ENCODE data around the gene PPP2R5D. TPM values are rescaled to one million over a fixed set of nuclear protein-coding genes. Genes with fewer than 3 reads are reported as not detected.
A peak's percentile ranks its signal among the peaks of the same experiment; 100 is the strongest.
"Not testable (repeated sequence)": the region's sequence is repeated elsewhere in the genome, so short reads cannot be mapped to it uniquely, and the experiment has no call there.

The PPP2R5D gene
- polyA plus RNA-seq, 1 donor, result 72.5 TPM

DNA sequence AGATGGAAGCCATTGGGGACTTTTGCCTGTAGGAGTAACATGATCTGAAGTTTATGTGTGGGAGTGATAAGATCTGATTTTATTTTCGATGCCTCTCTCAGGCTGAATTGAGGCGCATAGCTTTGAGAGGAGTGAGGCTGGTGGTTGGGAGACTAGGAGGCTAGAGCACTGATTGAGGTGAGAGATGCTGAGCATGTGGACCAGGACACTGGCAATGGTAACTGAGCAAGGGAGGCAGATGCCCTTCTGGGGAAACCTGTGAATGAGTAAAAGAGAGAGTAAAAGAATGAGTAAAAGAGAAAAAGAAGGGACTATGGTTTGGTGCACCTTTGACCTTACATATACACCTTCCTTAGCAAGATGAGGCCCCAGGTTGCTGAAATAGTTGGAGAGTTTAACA, 40.1 kb downstream of the PPP2R5D start:
- no peak for DNase-seq

DNA sequence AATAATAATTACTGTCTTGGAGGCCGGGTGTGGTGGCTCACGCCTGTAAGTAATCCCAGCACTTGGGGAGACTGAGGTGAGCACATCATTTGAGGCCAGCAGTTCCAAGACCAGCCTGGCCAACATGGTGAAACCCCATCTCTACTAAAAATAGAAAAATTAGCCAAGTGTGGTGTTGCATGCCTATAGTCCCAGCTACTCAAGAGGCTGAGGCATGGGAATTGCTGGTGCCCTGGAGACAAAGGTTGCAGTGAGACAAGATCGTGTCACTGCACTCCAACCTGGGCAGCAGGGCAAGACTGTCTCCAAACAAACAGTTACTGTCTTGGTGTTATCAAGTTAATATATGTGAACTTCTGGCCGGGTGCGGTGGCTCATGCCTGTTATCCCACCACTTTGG, 42.0 kb downstream of the PPP2R5D start:
- no peak for DNase-seq

DNA sequence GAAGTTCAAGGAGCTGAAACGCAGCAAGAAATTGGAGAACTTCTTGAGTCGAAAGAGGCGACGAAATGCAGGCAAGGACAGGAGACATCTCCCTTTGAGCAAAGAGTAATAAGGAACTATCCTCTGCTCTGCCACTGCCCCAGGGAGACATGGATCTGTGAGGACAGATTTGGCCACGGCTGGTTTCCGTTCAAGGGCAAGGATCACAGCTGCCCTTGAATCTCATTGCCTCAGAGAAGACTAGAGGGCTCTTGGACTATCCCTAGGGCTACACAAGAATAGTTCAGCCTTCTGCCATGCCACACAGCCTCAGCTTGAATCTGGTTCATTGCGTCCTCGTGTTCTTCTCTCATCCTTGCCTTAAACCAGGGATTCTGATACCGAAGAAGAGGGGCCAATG, 44.8 kb downstream of the PPP2R5D start:
- DNase-seq, result no peak

DNA sequence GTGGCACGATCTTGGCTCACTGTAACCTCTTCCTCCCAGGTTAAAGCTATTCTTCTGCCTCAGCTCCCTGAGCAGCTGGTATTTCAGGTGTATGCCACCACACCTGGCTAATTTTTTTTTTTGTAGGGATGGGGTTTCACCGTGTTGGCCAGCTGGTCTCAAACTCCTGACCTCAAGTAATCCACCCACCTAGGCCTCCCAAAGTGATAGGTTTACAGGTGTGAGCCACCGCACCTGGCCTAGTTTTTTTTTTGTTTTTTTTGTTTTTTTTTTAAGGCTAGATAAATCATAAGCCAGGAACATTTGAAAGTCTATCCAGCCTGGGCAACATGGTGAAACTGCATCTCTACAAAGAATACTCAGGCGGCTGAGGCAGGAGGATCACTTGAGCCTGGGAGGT, 48.0 kb downstream of the PPP2R5D start:
- DNase-seq, result no peak

DNA sequence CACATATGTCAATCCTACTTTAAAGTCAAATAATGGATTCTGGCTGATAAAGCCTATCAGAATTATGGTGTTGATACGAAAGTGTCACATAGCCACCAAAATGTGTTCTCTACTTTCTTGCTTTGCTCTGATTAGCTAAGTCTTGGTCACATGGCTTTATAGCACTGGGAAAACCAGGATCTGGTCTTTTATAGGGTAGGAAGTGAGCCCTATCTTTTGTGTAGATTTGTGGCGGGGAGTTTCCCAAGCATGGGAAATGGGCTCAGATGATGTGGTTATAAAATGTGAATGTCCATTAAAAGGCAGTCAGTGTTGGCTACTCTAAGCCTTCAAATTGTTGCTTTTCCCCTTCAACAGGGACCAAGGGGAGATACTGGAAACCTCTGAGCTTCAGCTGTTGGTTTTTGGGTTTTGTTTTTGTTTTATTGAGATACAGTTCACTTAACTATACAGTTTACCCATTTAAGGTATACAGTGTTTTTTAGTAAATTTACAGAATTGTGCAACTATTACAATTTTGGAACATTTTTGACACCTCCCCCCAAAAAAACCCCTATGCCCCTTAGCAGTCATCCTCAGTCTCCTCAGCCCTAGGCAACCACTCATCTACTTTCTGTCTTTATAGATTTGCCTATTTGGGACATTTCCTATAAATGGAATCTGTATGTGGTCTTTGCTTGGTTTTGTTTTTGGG, 49.3 kb downstream of the PPP2R5D start:
- DNase-seq, result no peak

DNA sequence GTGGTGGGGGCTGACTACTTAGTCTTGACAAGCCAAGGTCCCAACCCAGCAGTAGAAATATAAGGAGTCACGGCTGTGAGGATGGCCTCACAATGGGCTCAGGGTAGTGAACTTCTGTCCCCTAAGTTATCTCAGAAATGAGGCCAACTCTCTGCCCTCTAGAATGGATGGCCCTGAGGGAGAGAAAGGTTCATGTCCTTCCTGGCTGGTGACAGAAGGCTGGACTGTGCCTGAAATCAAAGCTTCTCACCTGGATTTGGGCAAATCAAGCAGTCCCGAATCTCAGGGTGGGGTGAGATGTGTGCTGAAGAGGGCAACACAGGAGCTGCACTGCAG, 49.8 kb downstream of the PPP2R5D start:
- DNase-seq, result no peak

DNA sequence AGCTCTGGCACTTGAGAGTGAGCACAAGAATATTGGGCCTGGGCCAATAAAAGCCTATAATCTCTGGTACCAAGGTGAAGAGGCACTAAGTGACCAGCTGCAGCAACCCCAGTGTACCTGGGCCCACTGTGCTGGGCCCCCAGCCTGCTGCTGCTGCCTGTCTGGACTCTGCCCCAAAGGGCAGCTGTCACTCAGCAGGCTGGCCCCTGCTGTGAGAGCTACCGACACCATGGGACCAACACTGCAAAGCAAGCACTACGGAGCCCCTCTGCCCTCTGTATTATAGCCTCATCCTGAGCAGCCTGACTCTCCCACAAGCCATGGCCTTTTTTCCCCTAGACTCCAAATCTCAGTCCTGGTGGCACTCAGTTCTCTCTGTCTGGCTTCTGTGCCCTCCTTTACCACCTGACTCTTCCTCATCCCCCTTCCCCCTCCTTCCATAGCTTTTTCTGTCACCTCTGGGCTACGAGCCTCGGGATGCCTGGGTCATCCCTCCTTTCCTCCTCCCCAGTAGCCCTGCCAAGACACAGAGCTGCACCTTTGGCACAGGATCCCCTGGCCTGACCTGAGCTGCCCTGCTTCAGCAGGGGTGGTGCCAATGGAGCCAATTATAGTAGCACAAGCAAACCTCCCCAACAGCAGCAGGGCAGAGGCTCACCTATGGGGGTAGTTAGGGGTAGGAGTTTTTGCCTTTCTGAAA, 51.3 kb downstream of the PPP2R5D start:
- DNase-seq, result no peak

DNA sequence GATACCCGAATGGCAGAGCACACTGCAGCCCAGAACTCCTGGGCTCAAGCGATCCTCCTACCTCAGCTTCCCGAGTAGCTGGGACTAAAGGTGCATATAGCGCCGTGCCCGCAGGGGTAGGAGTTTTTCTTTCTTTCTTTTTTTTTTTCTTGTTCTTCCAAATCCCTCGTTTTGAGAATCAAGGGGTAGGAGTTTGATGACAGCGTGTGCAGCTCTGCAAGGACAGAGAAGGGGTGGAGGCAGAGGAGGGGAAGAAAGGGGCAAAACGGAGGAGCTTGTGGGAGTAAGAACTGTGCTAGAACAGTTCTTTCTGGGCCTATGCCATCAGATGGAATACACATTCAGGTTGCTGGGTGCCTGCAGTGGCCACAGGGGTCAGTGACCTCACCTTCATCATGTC, 52.3 kb downstream of the PPP2R5D start:
- DNase-seq, result no peak

DNA sequence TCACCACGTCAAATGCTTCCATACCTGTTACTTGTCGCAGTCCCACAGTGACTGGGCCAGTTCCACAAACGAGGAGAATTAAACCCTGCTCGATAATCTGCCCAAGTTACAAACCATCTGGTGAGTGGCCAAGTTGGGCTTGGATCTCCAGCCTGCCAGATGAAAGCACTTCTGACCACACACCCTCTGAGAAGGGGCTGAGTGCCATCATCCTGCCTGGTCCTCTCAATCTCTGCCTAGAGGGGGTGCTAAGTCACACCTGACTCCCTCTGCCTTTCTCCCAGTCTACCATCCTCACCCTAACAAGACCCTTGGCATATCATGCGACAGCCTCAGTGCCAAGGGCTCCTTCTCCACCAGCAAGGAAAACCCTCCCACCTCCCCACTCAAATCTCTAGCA, 52.8 kb downstream of the PPP2R5D start:
- no peak for DNase-seq

DNA sequence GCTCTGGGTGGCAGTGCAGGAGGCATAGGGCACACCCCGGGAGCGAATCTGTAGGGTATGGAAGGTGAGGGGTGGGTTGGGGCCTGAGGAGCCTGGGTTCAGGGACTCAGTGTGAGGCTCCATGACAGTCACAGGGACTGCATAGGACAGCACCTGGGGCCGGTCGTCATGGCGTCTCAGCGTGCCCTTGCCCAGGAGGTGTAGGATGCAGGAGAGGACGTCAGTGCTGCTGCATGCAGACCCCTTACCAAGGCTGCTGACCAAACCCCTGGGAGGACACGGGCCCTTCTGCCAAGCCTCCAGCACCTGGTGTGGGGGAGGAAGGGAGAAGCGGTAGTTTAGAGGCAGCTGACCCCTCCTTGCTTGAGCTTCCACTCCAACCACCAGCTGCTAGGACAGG, 53.3 kb downstream of the PPP2R5D start:
- no peak for DNase-seq

DNA sequence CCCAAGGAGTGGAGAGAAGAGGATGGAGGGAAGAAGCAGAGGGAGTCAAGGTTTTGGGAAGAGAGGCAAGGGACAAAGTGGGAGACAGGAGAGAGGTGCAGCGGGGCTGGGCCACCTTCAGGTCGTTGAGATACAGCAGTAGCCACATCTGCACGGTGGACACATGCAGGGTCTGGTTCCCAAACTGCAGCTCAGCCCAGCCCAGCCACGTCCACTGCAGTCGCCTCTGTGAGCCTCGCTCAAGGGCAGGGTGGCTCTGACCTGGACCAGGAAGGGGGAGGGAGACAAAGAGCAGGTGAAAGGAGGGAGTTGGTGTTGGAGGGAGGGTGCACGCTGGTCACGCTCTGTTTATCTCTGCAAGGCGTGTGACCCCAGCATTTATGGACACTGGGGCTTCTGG, 54.4 kb downstream of the PPP2R5D start:
- DNase-seq, result no peak

DNA sequence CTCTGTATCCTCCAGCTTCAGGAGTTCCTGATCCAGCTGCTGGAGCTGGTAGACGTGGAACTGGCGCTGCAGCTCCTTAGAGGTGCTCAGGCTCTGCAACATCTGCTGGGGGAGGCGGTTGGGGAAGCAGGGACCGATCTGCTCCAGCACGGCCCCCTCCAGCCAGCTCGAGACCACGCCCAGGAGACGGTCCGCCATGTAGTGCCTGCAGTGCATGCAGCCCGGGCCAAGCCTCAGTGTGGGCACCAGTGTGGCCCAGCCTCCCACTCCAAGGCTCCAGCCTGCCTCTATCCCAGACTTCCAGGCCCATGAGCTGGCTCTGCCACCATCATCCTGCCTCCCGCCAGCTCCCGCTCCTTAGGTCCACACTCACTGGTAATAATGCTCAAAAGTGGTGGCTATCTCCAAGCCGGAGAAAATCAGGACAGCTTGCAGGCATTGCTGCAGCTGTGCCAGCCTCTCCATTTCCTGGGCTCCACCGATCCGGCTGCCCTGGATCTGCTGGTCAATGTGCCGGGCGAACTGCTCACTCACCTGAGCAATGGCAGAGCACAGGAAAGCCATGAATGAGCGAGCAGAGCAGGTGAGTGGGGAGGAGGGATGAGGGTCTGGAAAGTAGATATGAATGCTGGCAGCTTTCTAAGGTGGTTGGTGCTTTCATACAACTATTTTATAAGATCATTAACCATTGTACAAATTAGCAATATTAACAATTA, 56.3 kb downstream of the PPP2R5D start:
- DNase-seq, result no peak

DNA sequence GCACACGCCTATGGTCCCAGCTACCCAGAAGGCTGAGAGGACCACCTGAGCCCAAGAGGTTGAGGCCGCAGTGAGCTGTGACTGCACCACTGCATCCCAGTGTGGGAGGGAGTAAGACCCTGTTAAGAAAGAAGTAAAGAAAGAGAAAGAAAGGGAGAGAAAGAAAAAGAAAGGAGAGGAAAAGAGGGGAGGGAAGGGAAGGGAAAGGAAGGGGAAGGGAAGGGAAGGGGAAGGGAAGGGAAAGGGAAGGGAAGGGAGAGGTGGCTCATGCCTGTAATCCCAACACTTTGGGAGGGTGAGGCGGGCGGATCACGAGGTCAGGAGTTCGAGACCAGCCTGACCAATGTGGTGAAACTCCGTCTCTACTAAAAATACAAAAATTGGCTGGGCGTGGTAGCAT, 57.1 kb downstream of the PPP2R5D start:
- DNase-seq, result not testable (repeated sequence)

DNA sequence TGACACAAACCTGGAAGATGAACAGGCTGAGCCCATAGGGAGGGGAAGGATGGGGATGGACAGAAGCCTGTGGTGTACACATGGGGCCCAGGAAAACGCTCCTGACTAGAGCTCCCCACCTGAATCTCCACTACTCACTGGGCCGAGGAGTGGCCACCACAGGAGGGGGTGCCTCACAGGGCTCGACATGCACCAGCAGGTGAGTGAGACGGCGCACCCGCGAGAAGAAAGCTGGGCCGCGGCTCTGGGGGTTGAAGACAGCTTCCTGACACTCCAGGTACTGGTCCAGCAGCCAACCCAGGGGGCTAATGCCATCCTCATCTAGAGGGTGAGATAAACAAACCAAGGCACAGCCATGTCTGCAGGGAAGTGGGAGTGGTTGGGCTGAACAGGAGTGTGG, 58.9 kb downstream of the PPP2R5D start:
- DNase-seq, result no peak

DNA sequence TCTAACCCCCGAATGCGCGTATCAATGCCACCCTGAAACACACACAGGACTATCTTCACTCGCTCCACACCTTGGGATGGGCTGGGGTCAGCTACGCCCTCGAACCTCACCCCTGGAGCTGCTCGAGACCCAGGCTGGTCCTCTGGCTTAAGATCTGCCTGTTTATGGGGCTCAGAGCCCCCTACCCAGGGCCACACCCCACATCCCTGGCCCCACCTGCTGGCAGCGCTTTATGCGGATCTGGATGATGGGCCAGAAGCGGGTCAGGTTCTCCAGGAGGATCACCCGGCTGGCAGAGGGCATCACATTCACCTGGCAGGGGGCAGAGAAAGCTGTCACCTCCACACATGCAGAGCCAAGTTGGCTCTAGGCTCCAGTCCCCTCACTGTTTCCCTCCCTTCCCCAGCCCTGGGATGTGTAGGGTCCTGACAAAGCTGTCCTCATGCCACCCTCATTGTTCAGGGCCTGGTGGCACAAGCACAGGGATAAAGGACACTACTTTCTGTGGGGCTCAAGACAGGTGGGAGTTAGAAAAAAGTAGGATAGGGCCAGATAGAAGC, 61.1 kb downstream of the PPP2R5D start:
- DNase-seq, result no peak

DNA sequence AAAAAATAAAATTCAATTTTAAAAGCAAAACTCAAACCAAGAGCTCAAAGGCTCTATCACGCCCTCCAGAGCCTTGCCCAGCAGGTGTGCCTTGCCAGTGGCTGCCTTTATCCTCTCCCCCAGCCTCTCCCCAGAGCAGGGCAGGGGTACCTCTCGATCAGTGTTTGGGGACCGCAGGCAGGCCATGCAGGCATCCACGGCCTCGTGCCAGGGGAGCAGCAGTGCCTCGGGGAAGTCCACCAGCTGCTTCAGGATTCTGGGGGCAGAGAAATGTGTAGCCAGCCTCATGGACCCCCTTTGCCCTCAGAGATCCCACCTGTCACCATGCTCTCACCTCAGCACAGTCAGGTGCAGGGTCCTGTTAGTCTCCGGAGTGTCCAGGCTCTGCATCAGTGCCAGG, 63.6 kb downstream of the PPP2R5D start:
- no peak for DNase-seq

DNA sequence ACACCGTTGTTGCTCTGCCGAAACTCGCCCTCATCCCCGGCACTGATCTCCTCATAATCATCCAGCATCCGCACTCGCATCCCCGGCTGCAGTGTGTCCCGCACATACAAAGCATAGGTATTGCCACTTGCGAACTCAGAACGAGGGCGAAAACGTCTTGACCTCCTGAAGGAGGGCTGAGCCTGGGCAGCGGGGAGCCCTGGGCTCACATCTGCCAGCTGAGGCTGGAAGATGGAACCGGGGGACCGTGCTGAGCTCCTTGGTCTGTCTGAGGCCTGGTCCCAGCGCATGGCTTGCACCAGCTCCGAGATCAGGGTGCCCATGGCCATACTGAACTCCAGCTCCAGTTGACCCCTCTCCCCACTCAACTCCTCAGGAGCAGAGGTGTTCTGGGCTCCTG, 66.6 kb downstream of the PPP2R5D start:
- no peak for DNase-seq

DNA sequence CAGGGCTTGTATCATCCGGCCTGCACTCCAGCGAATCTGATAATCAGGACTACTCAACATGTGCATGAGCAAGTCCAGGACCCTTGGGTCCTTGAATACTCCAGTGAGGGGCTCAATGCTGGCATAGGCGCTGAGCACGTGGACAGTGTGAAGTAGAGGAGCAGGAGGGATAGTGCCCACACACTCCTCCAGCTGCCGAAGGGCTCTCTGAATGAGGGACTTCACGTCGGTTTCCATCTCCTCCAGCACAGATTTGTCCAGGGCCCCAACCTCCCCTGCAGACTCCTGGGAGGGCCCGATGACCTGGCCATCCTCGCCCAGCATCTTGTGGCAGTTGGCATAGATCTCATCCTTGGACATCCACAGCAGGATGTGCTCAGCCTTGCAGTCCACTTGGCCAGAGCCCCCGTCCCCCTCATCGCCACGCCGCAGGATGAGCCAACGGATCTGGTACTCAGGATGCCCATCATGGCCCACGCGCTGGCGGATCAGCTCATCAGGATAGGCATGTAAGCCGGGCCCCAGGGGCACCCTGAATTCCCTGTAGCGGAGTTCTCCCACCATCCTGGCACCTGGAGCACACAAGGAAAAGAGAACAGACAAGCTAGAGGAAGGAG, 68.0 kb downstream of the PPP2R5D start:
- DNase-seq, result no peak

DNA sequence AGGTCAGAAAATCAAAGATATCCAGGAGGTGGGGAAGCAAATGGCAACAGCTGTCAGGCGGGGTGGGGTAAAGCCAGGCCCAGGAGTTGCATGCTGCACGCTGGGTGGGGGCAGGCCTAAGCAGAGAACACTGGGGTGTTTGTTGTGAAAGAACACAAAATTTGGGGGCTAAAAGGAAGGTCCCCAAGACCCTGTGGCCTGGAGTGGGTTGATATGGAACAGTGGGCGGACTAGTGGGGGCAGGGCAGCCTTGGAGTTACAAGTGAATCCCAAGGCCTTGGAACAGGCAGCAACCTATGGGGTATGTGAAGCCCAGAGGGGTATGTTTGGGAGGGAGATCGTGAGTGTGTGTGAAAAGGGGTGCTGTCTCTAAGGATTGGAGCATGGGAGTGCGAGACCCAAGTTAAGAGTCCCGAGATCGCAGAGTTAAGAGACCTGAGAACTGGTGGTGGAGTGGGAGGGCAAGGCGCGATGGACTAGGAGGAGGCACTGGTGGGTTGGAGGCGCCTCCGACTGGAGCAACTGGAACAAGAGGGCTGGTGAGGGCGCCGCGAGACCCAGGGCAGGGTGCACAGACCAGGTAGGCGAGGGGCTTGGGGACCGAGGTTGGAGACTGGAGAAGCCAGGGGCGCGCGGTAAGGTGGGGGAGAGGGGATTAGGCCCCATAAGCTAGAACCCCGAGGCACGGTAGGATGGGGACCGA, 68.6 kb downstream of the PPP2R5D start:
- peak; percentile 29 for DNase-seq

DNA sequence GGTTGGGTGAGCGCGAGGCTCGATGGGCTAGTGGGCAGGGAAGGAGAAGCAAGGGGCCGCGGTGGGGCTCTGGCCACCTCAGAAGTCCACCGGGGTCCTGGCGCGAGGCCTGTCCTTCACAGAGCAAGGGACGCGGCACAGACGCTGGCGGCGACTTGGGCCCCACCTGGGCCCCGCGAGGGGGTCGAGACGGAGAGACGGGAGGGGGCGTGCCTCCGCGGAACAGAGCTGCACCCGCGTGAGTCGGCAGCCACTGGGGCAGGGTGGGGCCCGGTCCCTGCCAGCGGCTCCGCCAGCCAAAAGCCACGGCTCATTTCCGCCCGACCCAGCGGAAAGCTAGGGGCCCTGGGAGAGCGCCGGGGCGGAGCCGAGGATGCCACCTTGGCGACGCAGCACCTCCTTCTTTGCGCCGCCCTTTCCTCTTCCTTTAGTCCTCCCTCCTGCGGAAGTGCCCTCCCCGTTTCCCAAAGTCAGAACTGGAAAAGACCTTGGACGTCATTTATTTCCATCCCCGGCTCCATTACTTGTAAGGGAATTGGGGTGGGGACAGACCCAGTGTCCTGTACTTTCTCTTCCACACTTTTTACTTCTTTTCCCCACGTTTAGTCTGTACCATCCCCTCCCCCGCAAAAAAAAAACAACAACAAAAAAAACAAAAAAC, 69.3 kb downstream of the PPP2R5D start, which contains the start of gene CUL7:
CUL7 (minus strand) TSS at position 307 of the 661 bp plus-strand sequence. CDS start 1,063 bp downstream, outside the sequence.
- peak; percentile 93 for DNase-seq

DNA sequence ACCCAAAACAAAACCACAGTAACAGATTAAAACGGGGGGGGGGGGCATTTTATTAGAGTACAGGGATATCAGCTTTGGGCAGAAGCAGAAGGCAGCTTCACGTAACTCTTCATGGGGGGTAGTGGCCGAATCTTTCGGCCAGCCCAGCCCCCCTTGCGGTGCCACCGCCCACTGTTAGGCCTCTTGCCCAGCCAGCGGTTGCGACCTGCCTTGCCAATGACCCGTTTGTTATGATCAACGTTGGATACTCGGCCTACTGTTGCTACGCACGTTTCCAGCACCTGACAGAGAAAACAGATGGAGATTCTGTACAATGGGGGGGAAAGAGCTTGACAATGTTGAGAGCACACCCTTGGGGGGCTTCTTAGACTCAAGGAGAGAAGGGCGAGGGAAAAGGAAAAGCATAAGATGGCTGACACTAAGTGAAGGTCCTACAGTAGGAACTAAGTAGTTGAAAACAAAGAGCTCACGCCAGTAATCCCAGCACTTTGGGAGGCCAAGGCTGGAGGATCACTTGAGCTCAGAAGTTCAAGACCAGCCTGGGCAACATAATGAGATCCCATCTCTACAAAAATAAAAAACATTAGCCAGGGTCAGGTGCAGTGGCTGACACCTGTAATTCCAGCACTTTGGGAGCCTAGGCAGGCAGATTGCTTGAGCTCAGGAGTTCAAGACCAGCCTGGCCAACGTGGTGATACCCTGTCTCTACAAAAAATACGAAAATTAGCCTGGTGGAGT, 70.0 kb downstream of the PPP2R5D start:
- no peak for DNase-seq
